Hepatocyte (in vitro differentiated cells): Measurements from ENCODE around the gene POLG.

ENCODE experiments used
- CTCF ChIP-seq: fragments of 200-600 bp; sonication (generic); IDR thresholded peaks from 2 replicates; pipeline ENCODE4 v1.5.1; 2016; ENCODE audit warnings: antibody characterized with exemption, mild to moderate bottlenecking; ENCODE audit not compliant: poor library complexity
- EZH2 ChIP-seq: fragments of 200-600 bp; sonication (generic); IDR thresholded peaks from 2 replicates; pipeline ENCODE4 v1.6.1; 2016; ENCODE audit warnings: antibody characterized with exemption, mild to moderate bottlenecking, borderline replicate concordance
- EZH2phosphoT487 ChIP-seq: fragments of 200-600 bp; sonication (generic); IDR thresholded peaks from one replicate; pipeline ENCODE4 v1.6.1; 2018; ENCODE audit warnings: antibody characterized with exemption, mild to moderate bottlenecking, low read depth, moderate library complexity; ENCODE audit not compliant: unreplicated experiment, severe bottlenecking

GRCh38 chr15:89317186-89317720 is 17.4 kb downstream of the POLG start:
- TF ChIP-seq CTCF, result no peak
- TF ChIP-seq EZH2, result no peak
- no peak for TF ChIP-seq EZH2phosphoT487
